Measurements from ENCODE around the gene COMP.

DNA sequence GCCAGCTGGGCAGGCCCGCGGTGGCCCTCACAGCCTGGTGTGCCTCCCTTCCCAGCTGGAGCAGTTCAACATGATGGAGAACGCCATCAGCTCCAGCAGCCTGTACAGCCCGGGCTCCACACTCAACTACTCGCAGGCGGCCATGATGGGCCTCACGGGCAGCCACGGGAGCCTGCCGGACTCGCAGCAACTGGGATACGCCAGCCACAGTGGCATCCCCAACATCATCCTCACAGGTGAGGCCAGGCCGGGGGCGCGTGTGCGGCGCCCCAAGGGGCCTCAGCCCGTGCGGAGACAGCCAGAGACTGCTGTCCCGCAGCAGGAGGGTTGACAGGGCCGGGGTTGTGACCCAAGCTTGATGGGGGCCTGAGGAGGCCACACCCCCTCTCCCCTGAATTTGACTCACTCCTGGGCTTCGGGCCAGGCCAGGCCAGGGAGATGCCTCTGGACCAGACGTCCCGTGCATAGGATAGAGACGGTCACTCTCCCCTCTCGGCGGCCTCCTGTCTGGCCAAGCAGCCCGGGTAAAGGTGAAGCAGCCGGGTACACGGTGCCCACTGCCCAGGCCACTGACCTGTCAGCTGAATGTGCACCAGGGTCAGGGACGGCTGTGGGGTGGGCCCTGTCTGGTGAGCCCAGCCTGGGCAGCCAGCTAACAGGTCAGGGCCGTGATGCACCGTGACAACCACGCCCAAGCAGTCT is 15.4 kb downstream of the COMP start:
- TF ChIP-seq, protein P1, sequence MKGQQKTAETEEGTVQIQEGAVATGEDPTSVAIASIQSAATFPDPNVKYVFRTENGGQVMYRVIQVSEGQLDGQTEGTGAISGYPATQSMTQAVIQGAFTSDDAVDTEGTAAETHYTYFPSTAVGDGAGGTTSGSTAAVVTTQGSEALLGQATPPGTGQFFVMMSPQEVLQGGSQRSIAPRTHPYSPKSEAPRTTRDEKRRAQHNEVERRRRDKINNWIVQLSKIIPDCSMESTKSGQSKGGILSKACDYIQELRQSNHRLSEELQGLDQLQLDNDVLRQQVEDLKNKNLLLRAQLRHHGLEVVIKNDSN (CRISPR knock-in tag; IDR thresholded peaks at IDR 0.05): no peak
- TF ChIP-seq, protein P2, sequence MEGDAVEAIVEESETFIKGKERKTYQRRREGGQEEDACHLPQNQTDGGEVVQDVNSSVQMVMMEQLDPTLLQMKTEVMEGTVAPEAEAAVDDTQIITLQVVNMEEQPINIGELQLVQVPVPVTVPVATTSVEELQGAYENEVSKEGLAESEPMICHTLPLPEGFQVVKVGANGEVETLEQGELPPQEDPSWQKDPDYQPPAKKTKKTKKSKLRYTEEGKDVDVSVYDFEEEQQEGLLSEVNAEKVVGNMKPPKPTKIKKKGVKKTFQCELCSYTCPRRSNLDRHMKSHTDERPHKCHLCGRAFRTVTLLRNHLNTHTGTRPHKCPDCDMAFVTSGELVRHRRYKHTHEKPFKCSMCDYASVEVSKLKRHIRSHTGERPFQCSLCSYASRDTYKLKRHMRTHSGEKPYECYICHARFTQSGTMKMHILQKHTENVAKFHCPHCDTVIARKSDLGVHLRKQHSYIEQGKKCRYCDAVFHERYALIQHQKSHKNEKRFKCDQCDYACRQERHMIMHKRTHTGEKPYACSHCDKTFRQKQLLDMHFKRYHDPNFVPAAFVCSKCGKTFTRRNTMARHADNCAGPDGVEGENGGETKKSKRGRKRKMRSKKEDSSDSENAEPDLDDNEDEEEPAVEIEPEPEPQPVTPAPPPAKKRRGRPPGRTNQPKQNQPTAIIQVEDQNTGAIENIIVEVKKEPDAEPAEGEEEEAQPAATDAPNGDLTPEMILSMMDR (IDR thresholded peaks at IDR 0.05): no peak
- TF ChIP-seq, protein P3, sequence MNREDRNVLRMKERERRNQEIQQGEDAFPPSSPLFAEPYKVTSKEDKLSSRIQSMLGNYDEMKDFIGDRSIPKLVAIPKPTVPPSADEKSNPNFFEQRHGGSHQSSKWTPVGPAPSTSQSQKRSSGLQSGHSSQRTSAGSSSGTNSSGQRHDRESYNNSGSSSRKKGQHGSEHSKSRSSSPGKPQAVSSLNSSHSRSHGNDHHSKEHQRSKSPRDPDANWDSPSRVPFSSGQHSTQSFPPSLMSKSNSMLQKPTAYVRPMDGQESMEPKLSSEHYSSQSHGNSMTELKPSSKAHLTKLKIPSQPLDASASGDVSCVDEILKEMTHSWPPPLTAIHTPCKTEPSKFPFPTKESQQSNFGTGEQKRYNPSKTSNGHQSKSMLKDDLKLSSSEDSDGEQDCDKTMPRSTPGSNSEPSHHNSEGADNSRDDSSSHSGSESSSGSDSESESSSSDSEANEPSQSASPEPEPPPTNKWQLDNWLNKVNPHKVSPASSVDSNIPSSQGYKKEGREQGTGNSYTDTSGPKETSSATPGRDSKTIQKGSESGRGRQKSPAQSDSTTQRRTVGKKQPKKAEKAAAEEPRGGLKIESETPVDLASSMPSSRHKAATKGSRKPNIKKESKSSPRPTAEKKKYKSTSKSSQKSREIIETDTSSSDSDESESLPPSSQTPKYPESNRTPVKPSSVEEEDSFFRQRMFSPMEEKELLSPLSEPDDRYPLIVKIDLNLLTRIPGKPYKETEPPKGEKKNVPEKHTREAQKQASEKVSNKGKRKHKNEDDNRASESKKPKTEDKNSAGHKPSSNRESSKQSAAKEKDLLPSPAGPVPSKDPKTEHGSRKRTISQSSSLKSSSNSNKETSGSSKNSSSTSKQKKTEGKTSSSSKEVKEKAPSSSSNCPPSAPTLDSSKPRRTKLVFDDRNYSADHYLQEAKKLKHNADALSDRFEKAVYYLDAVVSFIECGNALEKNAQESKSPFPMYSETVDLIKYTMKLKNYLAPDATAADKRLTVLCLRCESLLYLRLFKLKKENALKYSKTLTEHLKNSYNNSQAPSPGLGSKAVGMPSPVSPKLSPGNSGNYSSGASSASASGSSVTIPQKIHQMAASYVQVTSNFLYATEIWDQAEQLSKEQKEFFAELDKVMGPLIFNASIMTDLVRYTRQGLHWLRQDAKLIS (CRISPR knock-in tag; IDR thresholded peaks at IDR 0.05; ENCODE audit: borderline replicate concordance): no peak
- TF ChIP-seq ZNF317 (CRISPR knock-in tag; IDR thresholded peaks at IDR 0.05; ENCODE audit: borderline replicate concordance, low read depth) (no peak), ETV6 (CRISPR knock-in tag; IDR thresholded peaks at IDR 0.05) (no peak), NFYB (CRISPR knock-in tag; conservative IDR thresholded peaks at IDR 0.05; ENCODE audit: low read depth) (no peak), JUN (CRISPR knock-in tag; IDR thresholded peaks at IDR 0.05) (no peak), GRHL2 (CRISPR knock-in tag; IDR thresholded peaks at IDR 0.05; ENCODE audit: insufficient replicate concordance, severe bottlenecking) (no peak)
- TF ChIP-seq, protein P4, sequence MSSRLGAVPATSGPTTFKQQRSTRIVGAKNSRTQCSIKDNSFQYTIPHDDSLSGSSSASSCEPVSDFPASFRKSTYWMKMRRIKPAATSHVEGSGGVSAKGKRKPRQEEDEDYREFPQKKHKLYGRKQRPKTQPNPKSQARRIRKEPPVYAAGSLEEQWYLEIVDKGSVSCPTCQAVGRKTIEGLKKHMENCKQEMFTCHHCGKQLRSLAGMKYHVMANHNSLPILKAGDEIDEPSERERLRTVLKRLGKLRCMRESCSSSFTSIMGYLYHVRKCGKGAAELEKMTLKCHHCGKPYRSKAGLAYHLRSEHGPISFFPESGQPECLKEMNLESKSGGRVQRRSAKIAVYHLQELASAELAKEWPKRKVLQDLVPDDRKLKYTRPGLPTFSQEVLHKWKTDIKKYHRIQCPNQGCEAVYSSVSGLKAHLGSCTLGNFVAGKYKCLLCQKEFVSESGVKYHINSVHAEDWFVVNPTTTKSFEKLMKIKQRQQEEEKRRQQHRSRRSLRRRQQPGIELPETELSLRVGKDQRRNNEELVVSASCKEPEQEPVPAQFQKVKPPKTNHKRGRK (CRISPR knock-in tag; IDR thresholded peaks at IDR 0.05; ENCODE audit: borderline replicate concordance): no peak
- TF ChIP-seq, protein P5, sequence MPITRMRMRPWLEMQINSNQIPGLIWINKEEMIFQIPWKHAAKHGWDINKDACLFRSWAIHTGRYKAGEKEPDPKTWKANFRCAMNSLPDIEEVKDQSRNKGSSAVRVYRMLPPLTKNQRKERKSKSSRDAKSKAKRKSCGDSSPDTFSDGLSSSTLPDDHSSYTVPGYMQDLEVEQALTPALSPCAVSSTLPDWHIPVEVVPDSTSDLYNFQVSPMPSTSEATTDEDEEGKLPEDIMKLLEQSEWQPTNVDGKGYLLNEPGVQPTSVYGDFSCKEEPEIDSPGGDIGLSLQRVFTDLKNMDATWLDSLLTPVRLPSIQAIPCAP (CRISPR knock-in tag; IDR thresholded peaks at IDR 0.05): no peak

All from WTC11 (cell line).